HG02571 (cell line): ENCODE measurements around the gene TM9SF1.

ENCODE experiments used
- ATAC-seq: cut with Tn5 transposase; IDR thresholded peaks from one replicate; pipeline ENCODE4 v1.9.1; 2021; ENCODE audit warnings: mild to moderate bottlenecking, moderate library complexity; ENCODE audit not compliant: unreplicated experiment

Gene TM9SF1, protein sequence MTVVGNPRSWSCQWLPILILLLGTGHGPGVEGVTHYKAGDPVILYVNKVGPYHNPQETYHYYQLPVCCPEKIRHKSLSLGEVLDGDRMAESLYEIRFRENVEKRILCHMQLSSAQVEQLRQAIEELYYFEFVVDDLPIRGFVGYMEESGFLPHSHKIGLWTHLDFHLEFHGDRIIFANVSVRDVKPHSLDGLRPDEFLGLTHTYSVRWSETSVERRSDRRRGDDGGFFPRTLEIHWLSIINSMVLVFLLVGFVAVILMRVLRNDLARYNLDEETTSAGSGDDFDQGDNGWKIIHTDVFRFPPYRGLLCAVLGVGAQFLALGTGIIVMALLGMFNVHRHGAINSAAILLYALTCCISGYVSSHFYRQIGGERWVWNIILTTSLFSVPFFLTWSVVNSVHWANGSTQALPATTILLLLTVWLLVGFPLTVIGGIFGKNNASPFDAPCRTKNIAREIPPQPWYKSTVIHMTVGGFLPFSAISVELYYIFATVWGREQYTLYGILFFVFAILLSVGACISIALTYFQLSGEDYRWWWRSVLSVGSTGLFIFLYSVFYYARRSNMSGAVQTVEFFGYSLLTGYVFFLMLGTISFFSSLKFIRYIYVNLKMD

DNA sequence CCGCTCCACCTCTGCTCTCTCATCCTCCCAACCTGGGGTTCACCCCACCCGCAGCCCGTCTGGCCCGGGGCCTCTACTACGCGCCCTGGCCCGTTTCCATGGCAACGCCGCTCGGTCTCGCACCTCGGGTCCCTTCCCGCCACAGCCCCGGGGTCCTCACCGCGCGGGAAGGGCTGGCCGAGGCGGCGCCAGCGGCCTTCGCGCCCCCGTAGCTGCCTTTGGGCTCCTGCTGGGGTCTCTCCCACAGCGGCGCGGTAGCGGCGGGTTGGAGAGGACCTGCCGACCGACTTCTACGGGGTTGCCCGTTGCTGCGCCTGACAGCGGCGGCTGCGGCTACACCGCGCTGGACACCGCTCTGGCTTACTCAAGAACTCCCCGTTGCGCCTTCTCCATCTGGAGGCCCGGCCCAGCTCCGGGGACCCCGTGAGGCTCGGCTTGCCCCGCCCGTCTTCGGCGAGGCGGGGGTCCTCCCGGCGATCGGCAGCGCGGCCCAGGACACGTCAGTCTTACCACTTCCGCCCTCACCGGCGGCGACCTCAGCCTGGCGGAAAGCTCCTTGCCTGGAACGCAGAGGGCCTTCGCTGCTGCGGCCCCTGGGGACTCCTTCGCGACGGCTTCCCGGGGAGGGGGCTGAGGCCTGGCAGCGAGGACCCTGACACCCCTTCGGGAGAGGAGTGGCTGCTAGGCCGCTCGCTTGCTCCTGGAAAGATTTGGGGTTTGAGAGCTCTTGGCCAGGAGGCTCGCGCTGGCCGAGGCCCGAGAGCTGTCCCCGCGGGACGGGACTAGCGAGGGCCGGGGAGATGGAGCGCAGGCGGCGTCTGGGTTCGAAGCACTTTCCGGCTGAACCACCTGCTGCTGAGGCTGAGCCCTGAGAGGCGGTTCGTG is at the start of gene TM9SF1:
Gene TM9SF1 (minus strand): TSS at position 256 of the 885 bp plus-strand sequence. CDS start 422 bp downstream, outside the sequence.
- ATAC-seq = peak; percentile 74

GRCh38 chr14:24243336-24243836 is 48.1 kb upstream of the TM9SF1 start:
- ATAC-seq = no peak

- ATAC-seq = peak; percentile 69
These were observed 46.7 kb upstream of the TM9SF1 start for GRCh38 chr14:24241829-24242443.

GRCh38 chr14:24240110-24240918 is 45.1 kb upstream of the TM9SF1 start:
- no peak for ATAC-seq

GRCh38 chr14:24238527-24239037 is 43.3 kb upstream of the TM9SF1 start:
- ATAC-seq = no peak

DNA sequence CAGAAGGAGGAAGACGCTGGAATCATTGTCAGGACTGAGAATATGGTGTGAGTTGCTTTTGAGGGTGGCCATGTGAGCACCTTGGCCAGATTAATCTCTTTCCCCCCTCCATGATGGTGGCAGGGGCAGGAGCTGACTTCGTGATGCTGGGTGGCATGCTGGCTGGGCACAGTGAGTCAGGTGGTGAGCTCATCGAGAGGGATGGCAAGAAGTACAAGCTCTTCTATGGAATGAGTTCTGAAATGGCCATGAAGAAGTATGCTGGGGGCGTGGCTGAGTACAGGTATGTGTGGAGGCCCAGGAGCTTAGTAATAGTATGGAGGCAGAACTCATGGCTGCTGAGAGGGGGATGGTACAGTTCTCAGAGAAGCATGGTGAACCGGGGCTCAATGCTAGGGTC is 42.9 kb upstream of the TM9SF1 start:
- ATAC-seq = no peak

- no peak for ATAC-seq
These were observed 42.3 kb upstream of the TM9SF1 start for GRCh38 chr14:24237463-24237955.

DNA sequence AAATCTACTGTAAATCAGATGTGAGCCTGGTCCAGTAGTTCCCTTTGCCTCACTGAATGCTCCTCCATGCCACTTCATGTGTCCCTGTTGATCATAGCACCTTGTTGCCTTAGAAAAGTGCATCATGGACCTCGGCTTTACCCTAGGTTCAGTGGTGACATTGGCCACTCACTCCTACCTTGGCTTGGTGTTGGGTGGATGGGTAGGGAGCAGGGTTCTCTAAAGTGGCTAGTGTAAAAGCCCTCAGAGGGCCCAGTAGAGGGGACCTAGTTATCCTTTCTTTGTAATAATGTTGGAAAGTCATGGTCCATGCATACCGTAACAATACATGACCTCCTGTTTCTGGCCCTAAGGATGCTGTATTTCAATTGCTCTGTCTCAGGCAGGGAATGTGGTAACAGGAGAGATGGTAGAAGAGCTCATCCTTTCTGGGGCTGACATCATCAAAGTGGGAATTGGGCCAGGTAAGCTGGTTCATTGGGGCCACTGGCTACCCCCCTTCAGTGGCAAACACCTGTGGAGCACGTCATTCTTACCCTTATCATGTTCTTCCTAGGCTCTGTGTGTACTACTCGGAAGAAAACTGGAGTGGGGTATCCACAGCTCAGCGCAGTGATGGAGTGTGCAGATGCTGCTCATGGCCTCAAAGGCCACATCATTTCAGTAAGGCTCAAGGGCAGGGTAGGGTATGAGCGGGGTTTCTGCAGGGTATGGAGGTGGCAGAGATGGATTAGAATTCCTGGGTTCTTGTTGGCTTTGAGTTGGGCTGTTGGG is 41.6 kb upstream of the TM9SF1 start:
- ATAC-seq = no peak

GRCh38 chr14:24235804-24236688 is 40.8 kb upstream of the TM9SF1 start:
- ATAC-seq = no peak

- no peak for ATAC-seq
These were observed 39.1 kb upstream of the TM9SF1 start for GRCh38 chr14:24234095-24235005.

DNA sequence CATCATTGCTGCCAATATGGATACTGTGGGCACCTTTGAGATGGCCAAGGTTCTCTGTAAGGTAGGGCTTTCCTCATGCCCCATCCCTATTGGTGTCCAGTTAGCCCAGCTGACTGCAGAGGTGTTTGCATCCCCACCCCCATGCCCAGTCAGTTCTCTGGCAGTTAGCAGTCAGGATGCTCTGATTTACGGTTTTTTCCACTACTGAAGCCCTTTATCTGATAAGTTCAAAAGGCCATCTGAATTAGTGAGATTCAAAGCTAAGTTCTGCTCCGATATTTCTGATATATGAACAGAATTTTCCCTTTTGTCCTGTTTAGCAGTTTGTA is 38.3 kb upstream of the TM9SF1 start:
- ATAC-seq = no peak

GRCh38 chr14:24232645-24233537 is 37.6 kb upstream of the TM9SF1 start, which contains the start of gene GMPR2:
TSS of gene GMPR2 (plus strand) at chr14:24232929. CDS start at chr14:24233254, 325 bp downstream.
- ATAC-seq = peak; percentile 58

DNA sequence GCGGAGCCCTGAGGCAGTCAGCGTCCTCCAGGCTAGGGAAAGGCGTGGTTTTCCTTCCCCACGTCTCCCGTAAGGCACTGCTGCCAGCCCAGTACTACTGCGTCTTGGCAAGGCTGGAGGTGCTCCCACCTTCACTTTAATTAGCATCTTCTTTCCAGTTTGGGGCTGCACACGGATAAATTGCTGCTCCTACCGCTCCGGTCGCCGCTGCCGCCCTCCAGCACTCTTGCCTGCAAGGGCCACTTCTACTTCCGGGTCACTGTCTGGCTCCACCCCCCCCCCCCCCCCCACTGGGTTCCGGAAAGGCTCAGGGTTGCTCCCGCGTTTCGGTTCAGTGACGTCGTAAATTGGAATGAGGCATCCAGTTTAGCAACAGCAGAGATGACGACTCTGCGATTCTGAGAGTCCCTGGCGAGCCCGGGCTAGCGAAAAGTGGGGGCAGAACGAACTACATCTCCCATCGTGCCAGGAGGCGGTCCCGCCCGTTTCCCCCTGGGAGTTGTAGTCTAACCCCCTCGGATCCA is 36.9 kb upstream of the TM9SF1 start, which contains the start of gene NEDD8:
Gene NEDD8 (minus strand): TSS at position 247 of the 524 bp plus-strand sequence. CDS start 100 bp downstream, at position 147.
- ATAC-seq = peak; percentile 72

- no peak for ATAC-seq
These were observed 36.3 kb upstream of the TM9SF1 start for GRCh38 chr14:24231263-24232120.
